Nephron (organoid): ENCODE results near the gene PHYH.

Experiments
- H3K27ac Mint-ChIP-seq, 3 experiments: 2 replicates each; pipeline ENCODE4 v1.8.0; 2020; ENCODE audit warnings: mixed read lengths in 3 of 3, mild to moderate bottlenecking in 2 of 3, moderate library complexity in 1 of 3
- H3K27me3 Mint-ChIP-seq: 2 replicates; pipeline ENCODE4 v1.8.0; 2021; ENCODE audit warnings: low read depth, mild to moderate bottlenecking, moderate library complexity, mixed read lengths
- H3K36me3 Mint-ChIP-seq: 2 replicates; pipeline ENCODE4 v1.8.0; 2020; ENCODE audit warnings: low read depth, mixed read lengths
- H3K4me1 Mint-ChIP-seq: 2 replicates; pipeline ENCODE4 v1.8.0; 2020; ENCODE audit warnings: mixed read lengths
- H3K4me3 Mint-ChIP-seq, 3 experiments: 2 replicates each; pipeline ENCODE4 v1.8.0; 2020; ENCODE audit warnings: mild to moderate bottlenecking in 3 of 3, mixed read lengths in 3 of 3, moderate library complexity in 2 of 3
- H3K9me3 Mint-ChIP-seq: 2 replicates; pipeline ENCODE4 v1.8.0; 2020; ENCODE audit warnings: mixed read lengths
- TF ChIP-seq, protein P1 (sequence below), 3 experiments: fragments of 200-600 bp; sonication (generic); IDR thresholded peaks; one replicate each; pipeline ENCODE4 v1.5.0; 2021; ENCODE audit warnings: antibody characterized with exemption in 3 of 3; ENCODE audit not compliant: unreplicated experiment in 3 of 3

The PHYH gene

DNA sequence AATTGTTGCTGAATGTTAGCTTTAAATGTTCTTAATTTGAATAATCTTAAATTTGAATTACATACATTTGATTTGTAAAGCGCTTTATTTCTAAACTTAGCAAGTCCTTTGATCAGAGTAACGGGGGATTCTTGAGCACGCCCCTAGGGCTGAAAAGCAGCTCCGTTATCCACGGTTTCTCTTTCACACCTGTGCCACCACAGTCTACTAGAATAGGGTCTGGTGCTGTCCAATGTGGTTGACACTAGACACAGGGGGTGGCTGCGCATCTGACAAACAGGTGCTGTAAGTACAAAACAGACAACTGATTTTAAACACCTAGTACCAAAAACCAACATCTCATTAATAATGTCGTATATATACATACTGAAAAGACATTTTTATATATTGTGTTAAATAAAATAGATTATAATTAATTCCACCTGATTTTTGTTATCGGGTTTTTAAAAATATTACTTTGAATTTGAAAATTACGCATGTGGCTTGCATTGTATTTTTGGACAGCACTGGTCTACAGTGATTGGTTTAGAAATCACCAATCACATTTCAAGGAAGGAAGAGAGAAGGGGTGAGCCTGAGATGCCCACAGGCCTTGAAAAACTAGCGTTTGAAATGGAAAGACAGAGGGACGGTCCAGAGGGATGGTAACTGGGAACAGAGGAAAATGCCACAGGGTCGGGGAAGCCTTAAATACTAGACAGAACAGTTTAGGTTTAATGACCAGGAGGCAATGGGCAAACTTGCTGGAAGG lies 40.9 kb upstream of the PHYH start:
- H3K4me3 Mint-ChIP-seq: no peak overlapping the region
- peaks cover 35% of the 10 kb centered on the region for H3K4me1 Mint-ChIP-seq
- H3K27ac Mint-ChIP-seq: peak overlapping the region in 1 of 3 experiments; percentile 21
- no peaks in the 10 kb centered on the region for H3K9me3 Mint-ChIP-seq
- H3K27me3 Mint-ChIP-seq: no peaks in the 10 kb centered on the region
- peaks cover 60% of the 10 kb centered on the region for H3K36me3 Mint-ChIP-seq
- TF ChIP-seq, protein P1, sequence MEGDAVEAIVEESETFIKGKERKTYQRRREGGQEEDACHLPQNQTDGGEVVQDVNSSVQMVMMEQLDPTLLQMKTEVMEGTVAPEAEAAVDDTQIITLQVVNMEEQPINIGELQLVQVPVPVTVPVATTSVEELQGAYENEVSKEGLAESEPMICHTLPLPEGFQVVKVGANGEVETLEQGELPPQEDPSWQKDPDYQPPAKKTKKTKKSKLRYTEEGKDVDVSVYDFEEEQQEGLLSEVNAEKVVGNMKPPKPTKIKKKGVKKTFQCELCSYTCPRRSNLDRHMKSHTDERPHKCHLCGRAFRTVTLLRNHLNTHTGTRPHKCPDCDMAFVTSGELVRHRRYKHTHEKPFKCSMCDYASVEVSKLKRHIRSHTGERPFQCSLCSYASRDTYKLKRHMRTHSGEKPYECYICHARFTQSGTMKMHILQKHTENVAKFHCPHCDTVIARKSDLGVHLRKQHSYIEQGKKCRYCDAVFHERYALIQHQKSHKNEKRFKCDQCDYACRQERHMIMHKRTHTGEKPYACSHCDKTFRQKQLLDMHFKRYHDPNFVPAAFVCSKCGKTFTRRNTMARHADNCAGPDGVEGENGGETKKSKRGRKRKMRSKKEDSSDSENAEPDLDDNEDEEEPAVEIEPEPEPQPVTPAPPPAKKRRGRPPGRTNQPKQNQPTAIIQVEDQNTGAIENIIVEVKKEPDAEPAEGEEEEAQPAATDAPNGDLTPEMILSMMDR (IDR thresholded peaks at IDR 0.05; ENCODE audit: unreplicated experiment in 3 of 3): no peak

DNA sequence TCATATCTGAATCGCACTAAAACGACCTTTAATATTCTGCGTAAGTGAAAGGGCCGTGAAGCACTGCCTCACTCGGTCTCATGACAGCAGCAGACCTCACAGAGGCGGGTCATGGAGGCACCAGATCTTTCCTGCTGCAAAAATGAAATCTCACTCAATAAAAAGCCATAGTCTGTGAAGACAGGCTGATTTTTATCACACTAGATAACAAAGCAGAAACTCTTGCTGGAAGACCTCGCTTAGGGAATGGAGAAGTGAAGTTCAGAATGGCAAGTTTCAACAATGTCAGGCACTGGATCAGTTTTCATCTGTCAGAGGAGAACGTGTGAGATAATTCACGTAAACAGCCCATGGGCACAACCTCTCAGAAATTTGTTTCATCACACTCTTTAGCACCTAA lies 40.2 kb upstream of the PHYH start:
- Mint-ChIP-seq H3K36me3 (peaks cover 65% of the 10 kb centered on the region), H3K4me1 (peaks cover 32% of the 10 kb centered on the region), H3K27me3 (no peaks in the 10 kb centered on the region), H3K27ac (peak overlapping the region in 2 of 3 experiments; percentile 45 to 67), H3K9me3 (no peaks in the 10 kb centered on the region), H3K4me3 (no peak overlapping the region)
- TF ChIP-seq, protein P1 (IDR thresholded peaks at IDR 0.05; ENCODE audit: unreplicated experiment in 3 of 3): no peak

DNA sequence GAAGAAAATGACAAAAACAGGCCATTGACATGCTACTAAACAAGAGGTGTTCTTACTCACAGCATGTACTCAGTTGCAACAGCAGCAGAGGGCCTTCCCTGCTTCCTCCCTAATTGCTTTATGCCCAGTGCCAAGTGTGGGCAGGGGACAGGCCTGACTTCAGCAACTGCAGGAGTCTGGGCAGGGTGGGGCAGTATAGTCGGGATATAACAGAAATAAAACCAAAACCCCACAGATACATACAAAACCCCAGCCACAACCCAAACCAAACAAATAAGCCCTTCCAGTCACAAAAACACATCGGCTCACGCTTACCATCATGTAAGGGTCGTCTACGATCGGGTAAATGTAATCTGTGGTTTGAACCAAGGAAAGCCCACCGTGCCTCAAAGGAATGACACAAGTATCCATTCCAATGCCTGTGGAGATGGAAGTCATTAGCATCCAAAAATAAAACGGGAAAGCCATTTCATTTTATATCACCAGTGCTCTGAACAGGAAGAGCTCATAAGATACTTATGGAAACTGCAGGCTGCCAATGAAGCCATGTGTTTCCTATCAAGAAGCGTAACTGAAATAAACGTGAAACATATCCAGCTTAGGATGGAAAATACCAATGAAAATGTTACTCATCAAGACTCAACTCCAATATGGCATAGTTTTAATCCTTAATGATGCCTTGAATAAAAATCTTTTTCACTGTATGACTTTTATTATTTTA lies 38.7 kb upstream of the PHYH start:
- Mint-ChIP-seq H3K4me1 (peaks cover 28% of the 10 kb centered on the region), H3K9me3 (no peaks in the 10 kb centered on the region), H3K27ac (peak overlapping the region; percentile 67 to 85 (median 74)), H3K36me3 (peaks cover 67% of the 10 kb centered on the region), H3K4me3 (no peak overlapping the region), H3K27me3 (no peaks in the 10 kb centered on the region)
- TF ChIP-seq, protein P1 (IDR thresholded peaks at IDR 0.05; ENCODE audit: unreplicated experiment in 3 of 3): no peak

DNA sequence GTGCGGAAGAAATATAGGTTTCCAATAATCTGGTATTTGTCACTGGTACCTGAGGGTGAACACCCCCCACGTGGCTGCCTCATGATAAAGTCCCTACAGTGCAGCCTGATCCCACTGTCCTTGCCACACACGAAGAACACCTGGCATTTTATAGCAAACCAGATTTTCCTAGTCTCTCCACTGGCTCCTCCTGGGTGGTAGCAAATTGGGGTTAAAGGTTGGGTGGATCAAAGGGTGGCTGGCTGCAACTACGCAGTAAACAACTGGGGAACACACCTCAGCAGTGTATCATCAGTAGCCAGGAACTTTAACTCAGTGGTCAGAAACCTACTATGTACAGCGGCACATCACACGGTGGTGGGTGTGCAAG lies 37.9 kb upstream of the PHYH start:
- Mint-ChIP-seq H3K4me3 (no peak overlapping the region), H3K36me3 (peaks cover 65% of the 10 kb centered on the region), H3K27me3 (no peaks in the 10 kb centered on the region), H3K9me3 (no peaks in the 10 kb centered on the region), H3K27ac (peak overlapping the region in 1 of 3 experiments; percentile 67), H3K4me1 (peaks cover 28% of the 10 kb centered on the region)
- TF ChIP-seq, protein P1 (IDR thresholded peaks at IDR 0.05; ENCODE audit: unreplicated experiment in 3 of 3): no peak

DNA sequence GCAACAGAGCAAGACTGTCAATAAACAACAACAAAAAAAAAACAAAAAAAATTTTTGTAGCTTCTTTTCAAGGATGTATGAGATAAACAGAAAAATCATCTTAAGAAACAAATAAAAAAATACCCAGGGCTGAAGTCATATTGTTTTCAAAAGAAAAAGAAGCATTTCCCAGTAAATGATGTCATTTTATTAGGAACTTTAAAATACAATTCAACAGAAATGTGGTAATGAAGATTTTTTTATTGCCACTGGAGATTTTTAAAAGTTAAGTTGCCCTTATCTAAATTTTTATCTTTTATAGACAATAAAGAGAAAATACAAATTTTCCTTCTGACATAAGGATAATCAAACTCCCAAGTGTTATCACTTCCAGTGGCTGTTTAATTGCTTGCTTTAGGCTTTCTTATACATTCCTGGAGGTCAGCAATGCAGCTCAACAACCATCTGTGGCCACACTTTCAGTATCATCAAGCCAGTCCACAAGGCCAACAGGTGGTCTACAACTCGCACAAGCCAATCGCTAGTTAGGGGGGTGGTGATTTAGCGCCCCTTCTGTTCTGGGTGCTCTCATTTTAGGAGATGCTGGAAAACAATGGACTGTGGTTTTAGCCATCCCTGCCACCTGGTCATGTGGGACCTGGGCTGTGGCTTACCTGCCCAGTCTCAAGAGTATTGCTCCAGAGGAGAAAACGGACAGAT lies 37.4 kb upstream of the PHYH start:
- H3K4me3 Mint-ChIP-seq: no peak overlapping the region
- peaks cover 28% of the 10 kb centered on the region for H3K4me1 Mint-ChIP-seq
- no peaks in the 10 kb centered on the region for H3K27me3 Mint-ChIP-seq
- no peak overlapping the region for H3K27ac Mint-ChIP-seq
- no peaks in the 10 kb centered on the region for H3K9me3 Mint-ChIP-seq
- peaks cover 70% of the 10 kb centered on the region for H3K36me3 Mint-ChIP-seq
- TF ChIP-seq, protein P1 (IDR thresholded peaks at IDR 0.05; ENCODE audit: unreplicated experiment in 3 of 3): no peak
